Memory B cell (primary cell): ENCODE measurements around the gene CDO1.

Source experiments
- ATAC-seq: fragments of 150-1000 bp; cut with Tn5 transposase; 2 replicates; pipeline ENCODE4 v1.10.0; 2021; ENCODE audit warnings: low read depth, mild to moderate bottlenecking, moderate library complexity
- DNase-seq, 2 donors: peaks; one replicate each; pipeline ENCODE4 v3.0.0; 2022; ENCODE audit warnings: low spot score in 2 of 2
- H3K27ac Mint-ChIP-seq: one replicate; pipeline ENCODE4 v1.8.0; 2022; ENCODE audit warnings: mild to moderate bottlenecking, moderate library complexity, mixed read lengths
- H3K27me3 Mint-ChIP-seq: one replicate; pipeline ENCODE4 v1.8.0; 2022; ENCODE audit warnings: mixed read lengths
- H3K36me3 Mint-ChIP-seq: one replicate; pipeline ENCODE4 v1.8.0; 2022; ENCODE audit warnings: mild to moderate bottlenecking, mixed read lengths
- H3K4me1 Mint-ChIP-seq: one replicate; pipeline ENCODE4 v1.8.0; 2022; ENCODE audit warnings: mixed read lengths
- H3K4me3 Mint-ChIP-seq: one replicate; pipeline ENCODE4 v1.8.0; 2022; ENCODE audit warnings: mild to moderate bottlenecking, moderate library complexity, mixed read lengths
- H3K9me3 Mint-ChIP-seq: one replicate; pipeline ENCODE4 v1.8.0; 2022; ENCODE audit warnings: mixed read lengths

Gene CDO1

GRCh38 chr5:115816226-115817081 lies at the start of gene CDO1:
CDO1 (minus strand) TSS chr5:115816659; CDS start chr5:115816397, 262 bp downstream.
- no peak within 1 kb of the TSS for H3K27ac Mint-ChIP-seq
- peaks cover 29% of the 10 kb centered on the region for H3K27me3 Mint-ChIP-seq
- H3K36me3 Mint-ChIP-seq, result no peaks in the 10 kb centered on the region
- ATAC-seq (peak; percentile 67), DNase-seq (peak in 1 of 2 donors; percentile 22)
- peaks cover 15% of the 10 kb centered on the region for H3K4me1 Mint-ChIP-seq
- H3K9me3 Mint-ChIP-seq, result no peaks in the 10 kb centered on the region
- peak within 1 kb of the TSS; percentile 75 for H3K4me3 Mint-ChIP-seq

GRCh38 chr5:115859378-115859777 lies 42.9 kb upstream of the CDO1 start:
- no peak overlapping the region for H3K4me3 Mint-ChIP-seq
- DNase-seq (no peak), ATAC-seq (no peak)
- peaks cover 13% of the 10 kb centered on the region for H3K36me3 Mint-ChIP-seq
- no peaks in the 10 kb centered on the region for H3K27me3 Mint-ChIP-seq
- peaks cover 30% of the 10 kb centered on the region for H3K4me1 Mint-ChIP-seq
- H3K9me3 Mint-ChIP-seq, result peaks cover 2% of the 10 kb centered on the region
- H3K27ac Mint-ChIP-seq, result no peak overlapping the region

- no peak for ATAC-seq
- Mint-ChIP-seq H3K4me1 (peaks cover 30% of the 10 kb centered on the region), H3K9me3 (peaks cover 6% of the 10 kb centered on the region), H3K27ac (no peak overlapping the region), H3K4me3 (peak overlapping the region; percentile 25), H3K27me3 (no peaks in the 10 kb centered on the region), H3K36me3 (peaks cover 16% of the 10 kb centered on the region)
- DNase-seq, result no peak
Measured at GRCh38 chr5:115858396-115858795, 41.9 kb upstream of the CDO1 start.

GRCh38 chr5:115857626-115858349 lies 41.3 kb upstream of the CDO1 start:
- H3K36me3 Mint-ChIP-seq, result peaks cover 21% of the 10 kb centered on the region
- H3K9me3 Mint-ChIP-seq, result peaks cover 9% of the 10 kb centered on the region
- DNase-seq, result no peak
- H3K27ac Mint-ChIP-seq, result no peak overlapping the region
- H3K4me3 Mint-ChIP-seq, result no peak overlapping the region
- ATAC-seq, result no peak
- H3K4me1 Mint-ChIP-seq, result peaks cover 30% of the 10 kb centered on the region
- H3K27me3 Mint-ChIP-seq, result no peaks in the 10 kb centered on the region

GRCh38 chr5:115857057-115857479 lies 40.6 kb upstream of the CDO1 start:
- peaks cover 9% of the 10 kb centered on the region for H3K9me3 Mint-ChIP-seq
- H3K27me3 Mint-ChIP-seq, result no peaks in the 10 kb centered on the region
- H3K4me1 Mint-ChIP-seq, result peaks cover 30% of the 10 kb centered on the region
- DNase-seq (no peak), ATAC-seq (no peak)
- H3K27ac Mint-ChIP-seq, result no peak overlapping the region
- H3K4me3 Mint-ChIP-seq, result no peak overlapping the region
- H3K36me3 Mint-ChIP-seq, result peaks cover 21% of the 10 kb centered on the region

GRCh38 chr5:115855959-115856358 lies 39.5 kb upstream of the CDO1 start:
- Mint-ChIP-seq H3K36me3 (peaks cover 18% of the 10 kb centered on the region), H3K27ac (no peak overlapping the region), H3K9me3 (peaks cover 9% of the 10 kb centered on the region), H3K27me3 (no peaks in the 10 kb centered on the region), H3K4me1 (peaks cover 32% of the 10 kb centered on the region), H3K4me3 (no peak overlapping the region)
- DNase-seq (no peak), ATAC-seq (no peak)

- Mint-ChIP-seq H3K27ac (no peak overlapping the region), H3K4me1 (peaks cover 30% of the 10 kb centered on the region), H3K36me3 (peaks cover 18% of the 10 kb centered on the region), H3K4me3 (no peak overlapping the region), H3K27me3 (no peaks in the 10 kb centered on the region), H3K9me3 (peaks cover 9% of the 10 kb centered on the region)
- no peak for ATAC-seq
- DNase-seq, result no peak
Measured at GRCh38 chr5:115854139-115854538, 37.7 kb upstream of the CDO1 start.

- no peak for DNase-seq
Measured at GRCh38 chr5:115850744-115851416, 34.4 kb upstream of the CDO1 start.

GRCh38 chr5:115849258-115849798 lies 32.9 kb upstream of the CDO1 start:
- H3K36me3 Mint-ChIP-seq, result peaks cover 12% of the 10 kb centered on the region
- no peak for DNase-seq
- ATAC-seq, result no peak
- H3K9me3 Mint-ChIP-seq, result peaks cover 9% of the 10 kb centered on the region
- H3K27me3 Mint-ChIP-seq, result no peaks in the 10 kb centered on the region
- H3K4me1 Mint-ChIP-seq, result peaks cover 24% of the 10 kb centered on the region
- H3K4me3 Mint-ChIP-seq, result no peak overlapping the region
- H3K27ac Mint-ChIP-seq, result no peak overlapping the region

More at GRCh38 chr5:115850744-115851416, 34.4 kb upstream of the CDO1 start:
- Mint-ChIP-seq H3K9me3 (peaks cover 9% of the 10 kb centered on the region), H3K27ac (no peak overlapping the region), H3K4me3 (no peak overlapping the region), H3K36me3 (peaks cover 15% of the 10 kb centered on the region), H3K27me3 (no peaks in the 10 kb centered on the region), H3K4me1 (peaks cover 19% of the 10 kb centered on the region)
- ATAC-seq, result no peak

- H3K4me1 Mint-ChIP-seq, result peaks cover 35% of the 10 kb centered on the region
- H3K27me3 Mint-ChIP-seq, result no peaks in the 10 kb centered on the region
- no peak overlapping the region for H3K4me3 Mint-ChIP-seq
- H3K36me3 Mint-ChIP-seq, result no peaks in the 10 kb centered on the region
- DNase-seq (no peak), ATAC-seq (no peak)
- no peaks in the 10 kb centered on the region for H3K9me3 Mint-ChIP-seq
- no peak overlapping the region for H3K27ac Mint-ChIP-seq
Measured at GRCh38 chr5:115847290-115847689, 30.8 kb upstream of the CDO1 start.

GRCh38 chr5:115844321-115844817 lies 27.9 kb upstream of the CDO1 start:
- Mint-ChIP-seq H3K9me3 (no peaks in the 10 kb centered on the region), H3K4me3 (no peak overlapping the region), H3K27ac (peak overlapping the region; percentile 58), H3K4me1 (peaks cover 30% of the 10 kb centered on the region), H3K27me3 (no peaks in the 10 kb centered on the region), H3K36me3 (peaks cover 2% of the 10 kb centered on the region)
- ATAC-seq, result no peak
- no peak for DNase-seq

GRCh38 chr5:115843444-115844130 lies 27.1 kb upstream of the CDO1 start:
- DNase-seq (no peak), ATAC-seq (no peak)
- Mint-ChIP-seq H3K4me3 (no peak overlapping the region), H3K9me3 (no peaks in the 10 kb centered on the region), H3K4me1 (peaks cover 28% of the 10 kb centered on the region), H3K27ac (no peak overlapping the region), H3K27me3 (no peaks in the 10 kb centered on the region), H3K36me3 (peaks cover 2% of the 10 kb centered on the region)

- Mint-ChIP-seq H3K4me1 (peaks cover 27% of the 10 kb centered on the region), H3K4me3 (peak overlapping the region; percentile 95), H3K36me3 (peaks cover 2% of the 10 kb centered on the region), H3K27ac (peak overlapping the region; percentile 99), H3K9me3 (no peaks in the 10 kb centered on the region), H3K27me3 (no peaks in the 10 kb centered on the region)
- DNase-seq (no peak), ATAC-seq (no peak)
Measured at GRCh38 chr5:115842952-115843351, 26.5 kb upstream of the CDO1 start.
